WTC11 (cell line): ENCODE data around the gene KCNJ18.
"Not testable (repeated sequence)": the region's sequence is repeated elsewhere in the genome, so short reads cannot be mapped to it uniquely, and the experiment has no call there.

Experiments used
- ELF4 ChIP-seq: sonication (generic); formaldehyde crosslinking; IDR thresholded peaks from 2 replicates; pipeline ENCODE4 v1.8.1; 2022; ENCODE audit warnings: low read depth, mild to moderate bottlenecking, moderate library complexity, missing genetic modification reagents
- ETV6 ChIP-seq: sonication (generic); formaldehyde crosslinking; IDR thresholded peaks from 2 replicates; pipeline ENCODE4 v1.8.1; 2022; ENCODE audit warnings: mild to moderate bottlenecking, missing genetic modification reagents
- IRF2 ChIP-seq: sonication (generic); formaldehyde crosslinking; IDR thresholded peaks from 2 replicates; pipeline ENCODE4 v1.8.0; 2022; ENCODE audit warnings: low read depth, missing genetic modification reagents, borderline replicate concordance
- JUN ChIP-seq: sonication (generic); formaldehyde crosslinking; IDR thresholded peaks from 2 replicates; pipeline ENCODE4 v1.8.0; 2023; ENCODE audit warnings: mild to moderate bottlenecking, missing genetic modification reagents
- NR2C2 ChIP-seq: sonication (generic); formaldehyde crosslinking; IDR thresholded peaks from 2 replicates; pipeline ENCODE4 v1.8.0; 2022; ENCODE audit warnings: mild to moderate bottlenecking, missing genetic modification reagents
- ZNF121 ChIP-seq: sonication (generic); formaldehyde crosslinking; IDR thresholded peaks from 2 replicates; pipeline ENCODE4 v1.8.0; 2023; ENCODE audit warnings: missing genetic modification reagents
- ZNF263 ChIP-seq: sonication (generic); formaldehyde crosslinking; IDR thresholded peaks from 2 replicates; pipeline ENCODE4 v1.8.1; 2022; ENCODE audit warnings: low read depth, mild to moderate bottlenecking, moderate library complexity, missing genetic modification reagents
- TF ChIP-seq, protein P1 (sequence below): sonication (generic); formaldehyde crosslinking; IDR thresholded peaks from 2 replicates; pipeline ENCODE4 v1.8.1; 2023; ENCODE audit warnings: mild to moderate bottlenecking, missing genetic modification reagents, moderate library complexity
- TF ChIP-seq, protein P2 (sequence below): fragments of 250-450 bp; sonication (Bioruptor Pico); IDR thresholded peaks from 2 replicates; pipeline ENCODE4 v1.9.0; 2021; ENCODE audit warnings: mild to moderate bottlenecking, borderline replicate concordance
- TF ChIP-seq, protein P3 (sequence below): sonication (generic); formaldehyde crosslinking; IDR thresholded peaks from 2 replicates; pipeline ENCODE4 v1.8.0; 2022; ENCODE audit warnings: mild to moderate bottlenecking, missing genetic modification reagents
- TF ChIP-seq, protein P4 (sequence below): fragments of 200-600 bp; IDR thresholded peaks from 2 replicates; pipeline ENCODE4 v1.8.0; 2022; ENCODE audit warnings: antibody characterized with exemption
- TF ChIP-seq, protein P5 (sequence below): sonication (generic); formaldehyde crosslinking; IDR thresholded peaks from 2 replicates; pipeline ENCODE4 v1.8.1; 2023; ENCODE audit warnings: mild to moderate bottlenecking, missing genetic modification reagents

DNA sequence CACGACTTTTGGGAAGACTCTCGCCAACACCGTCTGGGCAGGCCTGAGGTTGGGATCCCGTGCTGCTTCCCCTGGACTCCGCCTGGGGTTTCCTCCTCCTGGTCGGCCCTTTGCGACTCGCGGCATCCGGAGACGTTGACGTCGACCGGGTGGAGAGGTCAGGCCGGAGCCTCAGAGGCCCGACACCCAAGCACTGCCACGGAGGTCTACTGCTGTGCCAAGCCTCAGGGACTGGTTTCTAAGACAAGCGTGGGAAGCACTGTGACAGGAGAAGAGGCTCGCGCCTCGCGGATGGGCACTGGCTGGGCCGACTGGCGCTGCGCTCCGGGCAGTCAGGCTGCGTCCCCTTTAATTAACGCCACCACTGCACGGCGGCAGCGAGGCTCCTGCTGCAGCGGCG, 7.9 kb upstream of the KCNJ18 start:
- TF ChIP-seq ELF4, NR2C2, IRF2, ZNF263, JUN, ETV6, ZNF121 (CRISPR knock-in tag): not testable (repeated sequence)
- TF ChIP-seq, protein P1, sequence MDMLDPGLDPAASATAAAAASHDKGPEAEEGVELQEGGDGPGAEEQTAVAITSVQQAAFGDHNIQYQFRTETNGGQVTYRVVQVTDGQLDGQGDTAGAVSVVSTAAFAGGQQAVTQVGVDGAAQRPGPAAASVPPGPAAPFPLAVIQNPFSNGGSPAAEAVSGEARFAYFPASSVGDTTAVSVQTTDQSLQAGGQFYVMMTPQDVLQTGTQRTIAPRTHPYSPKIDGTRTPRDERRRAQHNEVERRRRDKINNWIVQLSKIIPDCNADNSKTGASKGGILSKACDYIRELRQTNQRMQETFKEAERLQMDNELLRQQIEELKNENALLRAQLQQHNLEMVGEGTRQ (CRISPR knock-in tag) = not testable (repeated sequence)
- TF ChIP-seq, protein P2, sequence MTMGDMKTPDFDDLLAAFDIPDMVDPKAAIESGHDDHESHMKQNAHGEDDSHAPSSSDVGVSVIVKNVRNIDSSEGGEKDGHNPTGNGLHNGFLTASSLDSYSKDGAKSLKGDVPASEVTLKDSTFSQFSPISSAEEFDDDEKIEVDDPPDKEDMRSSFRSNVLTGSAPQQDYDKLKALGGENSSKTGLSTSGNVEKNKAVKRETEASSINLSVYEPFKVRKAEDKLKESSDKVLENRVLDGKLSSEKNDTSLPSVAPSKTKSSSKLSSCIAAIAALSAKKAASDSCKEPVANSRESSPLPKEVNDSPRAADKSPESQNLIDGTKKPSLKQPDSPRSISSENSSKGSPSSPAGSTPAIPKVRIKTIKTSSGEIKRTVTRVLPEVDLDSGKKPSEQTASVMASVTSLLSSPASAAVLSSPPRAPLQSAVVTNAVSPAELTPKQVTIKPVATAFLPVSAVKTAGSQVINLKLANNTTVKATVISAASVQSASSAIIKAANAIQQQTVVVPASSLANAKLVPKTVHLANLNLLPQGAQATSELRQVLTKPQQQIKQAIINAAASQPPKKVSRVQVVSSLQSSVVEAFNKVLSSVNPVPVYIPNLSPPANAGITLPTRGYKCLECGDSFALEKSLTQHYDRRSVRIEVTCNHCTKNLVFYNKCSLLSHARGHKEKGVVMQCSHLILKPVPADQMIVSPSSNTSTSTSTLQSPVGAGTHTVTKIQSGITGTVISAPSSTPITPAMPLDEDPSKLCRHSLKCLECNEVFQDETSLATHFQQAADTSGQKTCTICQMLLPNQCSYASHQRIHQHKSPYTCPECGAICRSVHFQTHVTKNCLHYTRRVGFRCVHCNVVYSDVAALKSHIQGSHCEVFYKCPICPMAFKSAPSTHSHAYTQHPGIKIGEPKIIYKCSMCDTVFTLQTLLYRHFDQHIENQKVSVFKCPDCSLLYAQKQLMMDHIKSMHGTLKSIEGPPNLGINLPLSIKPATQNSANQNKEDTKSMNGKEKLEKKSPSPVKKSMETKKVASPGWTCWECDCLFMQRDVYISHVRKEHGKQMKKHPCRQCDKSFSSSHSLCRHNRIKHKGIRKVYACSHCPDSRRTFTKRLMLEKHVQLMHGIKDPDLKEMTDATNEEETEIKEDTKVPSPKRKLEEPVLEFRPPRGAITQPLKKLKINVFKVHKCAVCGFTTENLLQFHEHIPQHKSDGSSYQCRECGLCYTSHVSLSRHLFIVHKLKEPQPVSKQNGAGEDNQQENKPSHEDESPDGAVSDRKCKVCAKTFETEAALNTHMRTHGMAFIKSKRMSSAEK = not testable (repeated sequence)
- TF ChIP-seq, protein P3, sequence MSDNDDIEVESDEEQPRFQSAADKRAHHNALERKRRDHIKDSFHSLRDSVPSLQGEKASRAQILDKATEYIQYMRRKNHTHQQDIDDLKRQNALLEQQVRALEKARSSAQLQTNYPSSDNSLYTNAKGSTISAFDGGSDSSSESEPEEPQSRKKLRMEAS (CRISPR knock-in tag) = not testable (repeated sequence)
- TF ChIP-seq, protein P4, sequence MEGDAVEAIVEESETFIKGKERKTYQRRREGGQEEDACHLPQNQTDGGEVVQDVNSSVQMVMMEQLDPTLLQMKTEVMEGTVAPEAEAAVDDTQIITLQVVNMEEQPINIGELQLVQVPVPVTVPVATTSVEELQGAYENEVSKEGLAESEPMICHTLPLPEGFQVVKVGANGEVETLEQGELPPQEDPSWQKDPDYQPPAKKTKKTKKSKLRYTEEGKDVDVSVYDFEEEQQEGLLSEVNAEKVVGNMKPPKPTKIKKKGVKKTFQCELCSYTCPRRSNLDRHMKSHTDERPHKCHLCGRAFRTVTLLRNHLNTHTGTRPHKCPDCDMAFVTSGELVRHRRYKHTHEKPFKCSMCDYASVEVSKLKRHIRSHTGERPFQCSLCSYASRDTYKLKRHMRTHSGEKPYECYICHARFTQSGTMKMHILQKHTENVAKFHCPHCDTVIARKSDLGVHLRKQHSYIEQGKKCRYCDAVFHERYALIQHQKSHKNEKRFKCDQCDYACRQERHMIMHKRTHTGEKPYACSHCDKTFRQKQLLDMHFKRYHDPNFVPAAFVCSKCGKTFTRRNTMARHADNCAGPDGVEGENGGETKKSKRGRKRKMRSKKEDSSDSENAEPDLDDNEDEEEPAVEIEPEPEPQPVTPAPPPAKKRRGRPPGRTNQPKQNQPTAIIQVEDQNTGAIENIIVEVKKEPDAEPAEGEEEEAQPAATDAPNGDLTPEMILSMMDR = not testable (repeated sequence)
- TF ChIP-seq, protein P5, sequence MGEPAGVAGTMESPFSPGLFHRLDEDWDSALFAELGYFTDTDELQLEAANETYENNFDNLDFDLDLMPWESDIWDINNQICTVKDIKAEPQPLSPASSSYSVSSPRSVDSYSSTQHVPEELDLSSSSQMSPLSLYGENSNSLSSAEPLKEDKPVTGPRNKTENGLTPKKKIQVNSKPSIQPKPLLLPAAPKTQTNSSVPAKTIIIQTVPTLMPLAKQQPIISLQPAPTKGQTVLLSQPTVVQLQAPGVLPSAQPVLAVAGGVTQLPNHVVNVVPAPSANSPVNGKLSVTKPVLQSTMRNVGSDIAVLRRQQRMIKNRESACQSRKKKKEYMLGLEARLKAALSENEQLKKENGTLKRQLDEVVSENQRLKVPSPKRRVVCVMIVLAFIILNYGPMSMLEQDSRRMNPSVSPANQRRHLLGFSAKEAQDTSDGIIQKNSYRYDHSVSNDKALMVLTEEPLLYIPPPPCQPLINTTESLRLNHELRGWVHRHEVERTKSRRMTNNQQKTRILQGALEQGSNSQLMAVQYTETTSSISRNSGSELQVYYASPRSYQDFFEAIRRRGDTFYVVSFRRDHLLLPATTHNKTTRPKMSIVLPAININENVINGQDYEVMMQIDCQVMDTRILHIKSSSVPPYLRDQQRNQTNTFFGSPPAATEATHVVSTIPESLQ (CRISPR knock-in tag) = not testable (repeated sequence)
